H9 (cell line): ENCODE data around the gene CKLF. TPM values are rescaled to one million over a fixed set of nuclear protein-coding genes. Genes with fewer than 3 reads are reported as not detected.

Source experiments
- DNase-seq: peaks from one replicate; pipeline ENCODE4 v3.0.0-alpha.2; 2017
- H2AFZ ChIP-seq: one replicate; pipeline ENCODE4 v1.6.1; 2013; ENCODE audit warnings: mild to moderate bottlenecking, low read length, control low read depth, moderate library complexity
- H2AK5ac ChIP-seq: 2 replicates; pipeline ENCODE4 v1.6.1; 2013; ENCODE audit warnings: low read length, control low read depth, mixed read lengths; ENCODE audit not compliant: insufficient read length
- H2BK120ac ChIP-seq: one replicate; pipeline ENCODE4 v1.6.1; 2013; ENCODE audit warnings: low read depth, mild to moderate bottlenecking, low read length, control low read depth, inconsistent platforms; ENCODE audit not compliant: poor library complexity, severe bottlenecking
- H2BK12ac ChIP-seq: 2 replicates; pipeline ENCODE4 v1.6.1; 2013; ENCODE audit warnings: low read length, control low read depth, mixed read lengths, low read depth; ENCODE audit not compliant: insufficient read length
- H2BK15ac ChIP-seq: 2 replicates; pipeline ENCODE4 v1.6.1; 2013; ENCODE audit warnings: low read depth, low read length, control low read depth
- H2BK20ac ChIP-seq: one replicate; pipeline ENCODE4 v1.6.1; 2013; ENCODE audit warnings: low read depth, mild to moderate bottlenecking, low read length, control low read depth, inconsistent platforms; ENCODE audit not compliant: poor library complexity, severe bottlenecking
- H2BK5ac ChIP-seq: 2 replicates; pipeline ENCODE4 v1.6.1; 2013; ENCODE audit warnings: low read length, control low read depth, mixed read lengths; ENCODE audit not compliant: insufficient read length
- H3K14ac ChIP-seq: 2 replicates; pipeline ENCODE4 v1.6.1; 2013; ENCODE audit warnings: low read length, control low read depth; ENCODE audit not compliant: insufficient read depth
- H3K18ac ChIP-seq: 2 replicates; pipeline ENCODE4 v1.6.1; 2013; ENCODE audit warnings: low read depth, mild to moderate bottlenecking, mixed read lengths, low read length, control low read depth; ENCODE audit not compliant: insufficient read length
- H3K23ac ChIP-seq: 2 replicates; pipeline ENCODE4 v1.6.1; 2013; ENCODE audit warnings: low read length, control low read depth, mixed read lengths, low read depth; ENCODE audit not compliant: insufficient read length
- H3K23me2 ChIP-seq: 2 replicates; pipeline ENCODE4 v1.6.1; 2013; ENCODE audit warnings: low read depth, mild to moderate bottlenecking, mixed read lengths, low read length, control low read depth; ENCODE audit not compliant: insufficient read length, poor library complexity, severe bottlenecking
- H3K27ac ChIP-seq: 2 replicates; pipeline ENCODE4 v1.5.1; 2013; ENCODE audit warnings: low read length, control low read depth, mixed read lengths, low read depth; ENCODE audit not compliant: insufficient read length
- H3K27me3 ChIP-seq: 2 replicates; pipeline ENCODE4 v1.6.1; 2013; ENCODE audit warnings: low read length, control low read depth, inconsistent platforms; ENCODE audit not compliant: insufficient read depth
- H3K4ac ChIP-seq: 2 replicates; pipeline ENCODE4 v1.6.1; 2013; ENCODE audit warnings: low read depth, mild to moderate bottlenecking, control low read depth, inconsistent platforms, low read length, moderate library complexity
- H3K4me1 ChIP-seq: 2 replicates; pipeline ENCODE4 v1.6.1; 2013; ENCODE audit warnings: low read length, control low read depth, inconsistent platforms; ENCODE audit not compliant: insufficient read depth
- H3K4me2 ChIP-seq: 2 replicates; pipeline ENCODE4 v1.6.1; 2013; ENCODE audit warnings: low read length, control low read depth, mixed read lengths; ENCODE audit not compliant: insufficient read length, insufficient read depth
- H3K56ac ChIP-seq: 2 replicates; pipeline ENCODE4 v1.6.1; 2013; ENCODE audit warnings: low read depth, mild to moderate bottlenecking, mixed read lengths, low read length, control low read depth; ENCODE audit not compliant: insufficient read length
- H3K79me1 ChIP-seq: 2 replicates; pipeline ENCODE4 v1.6.1; 2013; ENCODE audit warnings: low read depth, mild to moderate bottlenecking, moderate library complexity, low read length, control low read depth, inconsistent platforms; ENCODE audit not compliant: insufficient read depth, poor library complexity, severe bottlenecking
- H3K79me2 ChIP-seq: 2 replicates; pipeline ENCODE4 v1.6.1; 2013; ENCODE audit warnings: low read length, control low read depth, inconsistent platforms; ENCODE audit not compliant: insufficient read depth
- H3K9ac ChIP-seq: 2 replicates; pipeline ENCODE4 v1.6.1; 2013; ENCODE audit warnings: low read length, control low read depth, mixed read lengths; ENCODE audit not compliant: insufficient read length; ENCODE audit errors: extremely low read depth
- H3K9me3 ChIP-seq: one replicate; pipeline ENCODE4 v1.6.1; 2013; ENCODE audit warnings: low read depth, low read length, inconsistent platforms; ENCODE audit not compliant: control insufficient read depth
- H3T11ph ChIP-seq: one replicate; pipeline ENCODE4 v1.6.1; 2013; ENCODE audit warnings: mild to moderate bottlenecking, low read length, control low read depth, inconsistent platforms
- H4K20me1 ChIP-seq: one replicate; pipeline ENCODE4 v1.6.1; 2013; ENCODE audit not compliant: control insufficient read depth, insufficient read length, insufficient read depth
- H4K5ac ChIP-seq: 2 replicates; pipeline ENCODE4 v1.6.1; 2013; ENCODE audit warnings: low read depth, mild to moderate bottlenecking, mixed read lengths, low read length, control low read depth; ENCODE audit not compliant: insufficient read length
- H4K8ac ChIP-seq: replicated peaks from 2 replicates; pipeline ENCODE4 v1.6.1; 2013; ENCODE audit warnings: low read length, control low read depth, mixed read lengths, low read depth; ENCODE audit not compliant: insufficient read length
- H4K91ac ChIP-seq: 2 replicates; pipeline ENCODE4 v1.6.1; 2013; ENCODE audit warnings: low read depth, mild to moderate bottlenecking, moderate library complexity, mixed read lengths, low read length, control low read depth; ENCODE audit not compliant: insufficient read length
- H3K27ac Mint-ChIP-seq, 3 experiments: 2 replicates in 2 of 3; 3 replicates in 1 of 3; pipeline ENCODE4 v1.8.0; 2020 to 2021; ENCODE audit warnings: mixed read lengths in 3 of 3, mild to moderate bottlenecking in 1 of 3, moderate library complexity in 1 of 3
- H3K27me3 Mint-ChIP-seq: 2 replicates; pipeline ENCODE4 v1.8.0; 2021; ENCODE audit warnings: low read depth, mild to moderate bottlenecking, moderate library complexity, mixed read lengths
- H3K36me3 Mint-ChIP-seq, 3 experiments: 2 replicates in 2 of 3; 3 replicates in 1 of 3; pipeline ENCODE4 v1.8.0; 2020 to 2021; ENCODE audit warnings: low read depth in 3 of 3, mixed read lengths in 3 of 3; ENCODE audit not compliant: insufficient read depth in 1 of 3
- H3K4me1 Mint-ChIP-seq, 2 experiments: 2 replicates each; pipeline ENCODE4 v1.8.0; 2020; ENCODE audit warnings: mixed read lengths in 2 of 2
- H3K4me3 Mint-ChIP-seq, 2 experiments: 2 replicates in 1 of 2; 3 replicates in 1 of 2; pipeline ENCODE4 v1.8.0; 2020 to 2021; ENCODE audit warnings: mild to moderate bottlenecking in 2 of 2, mixed read lengths in 2 of 2, moderate library complexity in 1 of 2
- H3K9me3 Mint-ChIP-seq, 2 experiments: 2 replicates in 1 of 2; 3 replicates in 1 of 2; pipeline ENCODE4 v1.8.0; 2020; ENCODE audit warnings: mild to moderate bottlenecking in 2 of 2, mixed read lengths in 2 of 2, moderate library complexity in 1 of 2
- WGBS: extraction: QIAGEN DNeasy Blood & Tissue Kit; methylation state at CpG from one replicate; pipeline ENCODE4 v1.1.7; 2013; ENCODE audit warnings: missing lambda C conversion rate, low lambda C conversion rate, mixed read lengths; ENCODE audit not compliant: insufficient read length; ENCODE audit errors: extremely low coverage; 5-methylcytosine and 5-hydroxymethylcytosine counted together
- total RNA-seq: library from RNA; stranded (reverse); gene quantifications from 2 replicates; pipeline ENCODE4 v1.2.1, GENCODE V29; 2021
- TF ChIP-seq, protein P1 (sequence below): fragments of 200-600 bp; sonication (generic); conservative IDR thresholded peaks from 3 replicates; pipeline ENCODE4 v1.8.0; 2021; ENCODE audit warnings: antibody characterized with exemption, mild to moderate bottlenecking

Gene CKLF
- total RNA-seq, 1 experiment from 2014 or later = 23.1 TPM

DNA sequence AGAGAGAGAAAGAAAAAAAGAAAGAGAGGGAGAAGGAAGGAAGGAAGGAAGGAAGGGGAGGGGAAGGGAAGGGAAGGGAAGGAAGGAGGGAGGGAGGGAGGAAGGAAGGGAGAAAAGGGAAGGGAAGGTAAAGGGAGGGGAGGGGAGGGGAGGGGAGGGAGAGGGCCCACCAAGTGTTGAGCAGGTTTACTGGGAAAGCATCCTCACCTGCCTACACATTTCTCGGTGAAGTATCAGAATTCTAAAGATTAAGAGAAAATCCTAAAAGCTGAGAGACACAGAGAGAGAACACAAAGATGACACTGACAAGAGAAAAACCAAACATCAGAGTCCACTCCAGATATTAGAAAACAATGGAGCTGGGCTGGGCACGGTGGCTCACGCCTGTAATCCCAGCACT, 39.9 kb downstream of the CKLF start:
- Histone ChIP-seq H4K5ac (no peak overlapping the region), H2BK5ac (no peak overlapping the region), H2AFZ (no peak overlapping the region), H2BK12ac (no peak overlapping the region), H3K27me3 (no peaks in the 10 kb centered on the region), H2BK120ac (no peak overlapping the region), H2AK5ac (no peak overlapping the region), H4K91ac (no peak overlapping the region), H3K9me3 (no peaks in the 10 kb centered on the region), H3K9ac (no peak overlapping the region), H3K4me2 (no peak overlapping the region), H3K56ac (no peak overlapping the region), H2BK15ac (no peak overlapping the region), H3K18ac (no peak overlapping the region), H3K4me1 (no peaks in the 10 kb centered on the region), H3K23ac (no peak overlapping the region), H3K14ac (no peak overlapping the region), H2BK20ac (no peak overlapping the region), H3T11ph (no peak overlapping the region), H3K4ac (no peak overlapping the region), H3K79me2 (no peaks in the 10 kb centered on the region), H4K8ac (no peak overlapping the region), H3K79me1 (no peaks in the 10 kb centered on the region), H3K23me2 (no peaks in the 10 kb centered on the region), H4K20me1 (no peaks in the 10 kb centered on the region), H3K27ac (no peak overlapping the region)
- Mint-ChIP-seq H3K27me3 (no peaks in the 10 kb centered on the region; the same call in 1 of the 2 replicates), H3K4me1 (peaks cover 6 to 16% of the 10 kb centered on the region in 2 experiments), H3K27ac (no peak overlapping the region; a peak in 1 of 7 replicates), H3K9me3 (no peaks in the 10 kb centered on the region), H3K4me3 (no peak overlapping the region), H3K36me3 (no peaks in the 10 kb centered on the region)
- WGBS = no CpG with 5 or more reads among the region's 3 CpGs
- no peak for DNase-seq
- TF ChIP-seq, protein P1, sequence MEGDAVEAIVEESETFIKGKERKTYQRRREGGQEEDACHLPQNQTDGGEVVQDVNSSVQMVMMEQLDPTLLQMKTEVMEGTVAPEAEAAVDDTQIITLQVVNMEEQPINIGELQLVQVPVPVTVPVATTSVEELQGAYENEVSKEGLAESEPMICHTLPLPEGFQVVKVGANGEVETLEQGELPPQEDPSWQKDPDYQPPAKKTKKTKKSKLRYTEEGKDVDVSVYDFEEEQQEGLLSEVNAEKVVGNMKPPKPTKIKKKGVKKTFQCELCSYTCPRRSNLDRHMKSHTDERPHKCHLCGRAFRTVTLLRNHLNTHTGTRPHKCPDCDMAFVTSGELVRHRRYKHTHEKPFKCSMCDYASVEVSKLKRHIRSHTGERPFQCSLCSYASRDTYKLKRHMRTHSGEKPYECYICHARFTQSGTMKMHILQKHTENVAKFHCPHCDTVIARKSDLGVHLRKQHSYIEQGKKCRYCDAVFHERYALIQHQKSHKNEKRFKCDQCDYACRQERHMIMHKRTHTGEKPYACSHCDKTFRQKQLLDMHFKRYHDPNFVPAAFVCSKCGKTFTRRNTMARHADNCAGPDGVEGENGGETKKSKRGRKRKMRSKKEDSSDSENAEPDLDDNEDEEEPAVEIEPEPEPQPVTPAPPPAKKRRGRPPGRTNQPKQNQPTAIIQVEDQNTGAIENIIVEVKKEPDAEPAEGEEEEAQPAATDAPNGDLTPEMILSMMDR = no peak
